Measurements from ENCODE around the gene STOML1.
"Not testable (repeated sequence)": the region's sequence is repeated elsewhere in the genome, so short reads cannot be mapped to it uniquely, and the experiment has no call there.

The STOML1 gene

GRCh38 chr15:73944161-73945129 is 47.6 kb downstream of the STOML1 start:
- Mint-ChIP-seq H3K4me1 (ENCODE audit: low read depth) (peaks cover 4% of the 10 kb centered on the region), H3K36me3 (ENCODE audit: low read depth) (no peaks in the 10 kb centered on the region), H3K27ac (no peak overlapping the region), H3K4me3 (no peak overlapping the region), H3K27me3 (ENCODE audit: low read depth) (peaks cover 14% of the 10 kb centered on the region), H3K9me3 (no peaks in the 10 kb centered on the region)

GRCh38 chr15:73942751-73943270 is 49.3 kb downstream of the STOML1 start:
- Mint-ChIP-seq H3K36me3 (ENCODE audit: low read depth) (no peaks in the 10 kb centered on the region), H3K9me3 (no peaks in the 10 kb centered on the region), H3K27me3 (ENCODE audit: low read depth) (peaks cover 14% of the 10 kb centered on the region), H3K27ac (no peak overlapping the region), H3K4me1 (ENCODE audit: low read depth) (peaks cover 4% of the 10 kb centered on the region), H3K4me3 (no peak overlapping the region)

GRCh38 chr15:73941871-73942635 is 50.0 kb downstream of the STOML1 start:
- no peak overlapping the region for H3K27ac Mint-ChIP-seq
- H3K27me3 Mint-ChIP-seq (ENCODE audit: low read depth): peaks cover 14% of the 10 kb centered on the region
- H3K9me3 Mint-ChIP-seq: no peaks in the 10 kb centered on the region
- H3K4me1 Mint-ChIP-seq (ENCODE audit: low read depth): peaks cover 4% of the 10 kb centered on the region
- no peaks in the 10 kb centered on the region for H3K36me3 Mint-ChIP-seq (ENCODE audit: low read depth)
- H3K4me3 Mint-ChIP-seq: no peak overlapping the region

GRCh38 chr15:73941449-73941848 is 50.6 kb downstream of the STOML1 start:
- Mint-ChIP-seq H3K36me3 (ENCODE audit: low read depth) (no peaks in the 10 kb centered on the region), H3K27ac (no peak overlapping the region), H3K27me3 (ENCODE audit: low read depth) (peaks cover 14% of the 10 kb centered on the region), H3K4me1 (ENCODE audit: low read depth) (peaks cover 4% of the 10 kb centered on the region), H3K9me3 (no peaks in the 10 kb centered on the region), H3K4me3 (no peak overlapping the region)

GRCh38 chr15:73941044-73941443 is 51.1 kb downstream of the STOML1 start:
- peaks cover 4% of the 10 kb centered on the region for H3K4me1 Mint-ChIP-seq (ENCODE audit: low read depth)
- H3K27me3 Mint-ChIP-seq (ENCODE audit: low read depth): peaks cover 14% of the 10 kb centered on the region
- H3K9me3 Mint-ChIP-seq: no peaks in the 10 kb centered on the region
- no peak overlapping the region for H3K27ac Mint-ChIP-seq
- H3K4me3 Mint-ChIP-seq: no peak overlapping the region
- H3K36me3 Mint-ChIP-seq (ENCODE audit: low read depth): no peaks in the 10 kb centered on the region

- Mint-ChIP-seq H3K4me1 (ENCODE audit: low read depth) (peaks cover 4% of the 10 kb centered on the region), H3K9me3 (no peaks in the 10 kb centered on the region), H3K27me3 (ENCODE audit: low read depth) (peaks cover 14% of the 10 kb centered on the region), H3K27ac (no peak overlapping the region), H3K4me3 (no peak overlapping the region), H3K36me3 (ENCODE audit: low read depth) (no peaks in the 10 kb centered on the region)
Observed at GRCh38 chr15:73940061-73940981, 51.8 kb downstream of the STOML1 start.

- Mint-ChIP-seq H3K9me3 (no peaks in the 10 kb centered on the region), H3K27me3 (ENCODE audit: low read depth) (peaks cover 10% of the 10 kb centered on the region), H3K4me1 (ENCODE audit: low read depth) (peaks cover 4% of the 10 kb centered on the region), H3K4me3 (no peak overlapping the region), H3K27ac (no peak overlapping the region), H3K36me3 (ENCODE audit: low read depth) (no peaks in the 10 kb centered on the region)
Observed at GRCh38 chr15:73939138-73939537, 53.0 kb downstream of the STOML1 start.

- H3K4me3 Mint-ChIP-seq; H3K36me3 Mint-ChIP-seq (ENCODE audit: low read depth); H3K4me1 Mint-ChIP-seq (ENCODE audit: low read depth); H3K27me3 Mint-ChIP-seq (ENCODE audit: low read depth); H3K9me3 Mint-ChIP-seq; H3K27ac Mint-ChIP-seq: not testable (repeated sequence)
Observed at GRCh38 chr15:73938516-73938915, 53.6 kb downstream of the STOML1 start.

- Mint-ChIP-seq H3K4me3 (no peak overlapping the region), H3K36me3 (ENCODE audit: low read depth) (no peaks in the 10 kb centered on the region), H3K27ac (no peak overlapping the region), H3K9me3 (no peaks in the 10 kb centered on the region), H3K4me1 (ENCODE audit: low read depth) (peaks cover 4% of the 10 kb centered on the region), H3K27me3 (ENCODE audit: low read depth) (no peaks in the 10 kb centered on the region)
Observed at GRCh38 chr15:73937726-73938125, 54.4 kb downstream of the STOML1 start.

- H3K27me3 Mint-ChIP-seq (ENCODE audit: low read depth): no peaks in the 10 kb centered on the region
Observed at GRCh38 chr15:73937296-73937695, 54.8 kb downstream of the STOML1 start.

GRCh38 chr15:73936588-73937290 is 55.4 kb downstream of the STOML1 start:
- Mint-ChIP-seq H3K4me1 (ENCODE audit: low read depth) (peaks cover 1% of the 10 kb centered on the region), H3K4me3 (no peak overlapping the region), H3K36me3 (ENCODE audit: low read depth) (no peaks in the 10 kb centered on the region), H3K9me3 (no peaks in the 10 kb centered on the region), H3K27me3 (ENCODE audit: low read depth) (no peaks in the 10 kb centered on the region), H3K27ac (no peak overlapping the region)

More at GRCh38 chr15:73937296-73937695, 54.8 kb downstream of the STOML1 start:
- no peak overlapping the region for H3K4me3 Mint-ChIP-seq
- H3K36me3 Mint-ChIP-seq (ENCODE audit: low read depth): no peaks in the 10 kb centered on the region
- H3K4me1 Mint-ChIP-seq (ENCODE audit: low read depth): peaks cover 4% of the 10 kb centered on the region
- no peaks in the 10 kb centered on the region for H3K9me3 Mint-ChIP-seq
- H3K27ac Mint-ChIP-seq: no peak overlapping the region

- H3K4me1 Mint-ChIP-seq (ENCODE audit: low read depth): no peaks in the 10 kb centered on the region
Observed at GRCh38 chr15:73936181-73936580, 55.9 kb downstream of the STOML1 start.

GRCh38 chr15:73935547-73935946 is 56.5 kb downstream of the STOML1 start:
- no peaks in the 10 kb centered on the region for H3K27me3 Mint-ChIP-seq (ENCODE audit: low read depth)

More at GRCh38 chr15:73936181-73936580, 55.9 kb downstream of the STOML1 start:
- H3K36me3 Mint-ChIP-seq (ENCODE audit: low read depth): no peaks in the 10 kb centered on the region
- no peak overlapping the region for H3K27ac Mint-ChIP-seq
- H3K27me3 Mint-ChIP-seq (ENCODE audit: low read depth): no peaks in the 10 kb centered on the region
- no peak overlapping the region for H3K4me3 Mint-ChIP-seq
- H3K9me3 Mint-ChIP-seq: no peaks in the 10 kb centered on the region

More at GRCh38 chr15:73935547-73935946, 56.5 kb downstream of the STOML1 start:
- Mint-ChIP-seq H3K36me3 (ENCODE audit: low read depth) (no peaks in the 10 kb centered on the region), H3K27ac (no peak overlapping the region), H3K4me3 (no peak overlapping the region), H3K4me1 (ENCODE audit: low read depth) (peaks cover 2% of the 10 kb centered on the region), H3K9me3 (no peaks in the 10 kb centered on the region)
